ENCODE data around the gene ASCL1. TPM values are rescaled to one million over a fixed set of nuclear protein-coding genes. Genes with fewer than 3 reads are reported as not detected.

ASCL1 gene
- total RNA-seq = not detected in 2 replicates

DNA sequence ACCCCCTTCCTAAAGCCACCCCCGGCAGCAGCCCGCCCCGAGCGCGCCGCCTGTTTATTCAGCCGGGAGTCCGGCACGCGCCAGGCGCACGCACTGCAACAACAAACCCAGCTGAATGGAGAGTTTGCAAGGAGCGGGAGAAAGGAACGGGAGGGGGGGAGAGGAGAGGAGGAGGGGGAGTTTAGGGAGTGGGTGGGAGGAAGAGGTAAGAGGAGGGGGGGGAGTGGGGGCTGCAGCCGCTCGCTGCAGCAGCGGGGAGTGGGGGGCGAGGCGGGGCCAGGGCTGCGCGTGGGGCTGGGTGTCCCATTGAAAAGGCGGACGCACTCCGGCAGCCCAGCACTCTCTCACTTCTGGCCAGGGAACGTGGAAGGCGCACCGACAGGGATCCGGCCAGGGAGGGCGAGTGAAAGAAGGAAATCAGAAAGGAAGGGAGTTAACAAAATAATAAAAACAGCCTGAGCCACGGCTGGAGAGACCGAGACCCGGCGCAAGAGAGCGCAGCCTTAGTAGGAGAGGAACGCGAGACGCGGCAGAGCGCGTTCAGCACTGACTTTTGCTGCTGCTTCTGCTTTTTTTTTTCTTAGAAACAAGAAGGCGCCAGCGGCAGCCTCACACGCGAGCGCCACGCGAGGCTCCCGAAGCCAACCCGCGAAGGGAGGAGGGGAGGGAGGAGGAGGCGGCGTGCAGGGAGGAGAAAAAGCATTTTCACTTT, at the start of gene ASCL1:
Gene ASCL1 (plus strand): TSS at position 336 of the 712 bp plus-strand sequence. CDS start 571 bp downstream, outside the sequence.
- no peak for DNase-seq (ENCODE audit: extremely low read depth, low read depth, low spot score)

GRCh38 chr12:102907918-102908317, 49.6 kb upstream of the ASCL1 start:
- no peak for DNase-seq (ENCODE audit: extremely low read depth, low read depth, low spot score)

DNA sequence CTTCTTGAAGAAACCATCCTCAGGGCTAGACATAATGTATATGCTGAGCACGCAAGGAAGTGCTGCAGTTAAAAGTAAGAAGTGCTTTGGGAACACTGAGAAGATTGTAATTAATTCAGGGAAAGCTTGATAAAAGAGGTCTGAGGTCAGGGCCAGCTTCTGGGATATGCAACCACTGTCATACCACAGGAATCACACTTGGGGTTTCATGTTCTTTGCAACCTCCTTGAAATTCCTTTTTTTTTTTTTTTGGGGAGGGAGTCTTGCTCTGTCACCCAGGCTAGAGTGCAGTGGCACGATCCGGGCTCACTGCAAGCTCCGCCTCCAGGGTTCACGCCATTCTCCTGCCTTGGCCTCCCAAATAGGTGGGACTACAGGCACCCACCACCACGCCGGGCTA, 47.3 kb upstream of the ASCL1 start:
- no peak for DNase-seq (ENCODE audit: extremely low read depth, low read depth, low spot score)

- DNase-seq (ENCODE audit: extremely low read depth, low read depth, low spot score) = no peak
Measured at GRCh38 chr12:102910792-102911191, 46.7 kb upstream of the ASCL1 start.

DNA sequence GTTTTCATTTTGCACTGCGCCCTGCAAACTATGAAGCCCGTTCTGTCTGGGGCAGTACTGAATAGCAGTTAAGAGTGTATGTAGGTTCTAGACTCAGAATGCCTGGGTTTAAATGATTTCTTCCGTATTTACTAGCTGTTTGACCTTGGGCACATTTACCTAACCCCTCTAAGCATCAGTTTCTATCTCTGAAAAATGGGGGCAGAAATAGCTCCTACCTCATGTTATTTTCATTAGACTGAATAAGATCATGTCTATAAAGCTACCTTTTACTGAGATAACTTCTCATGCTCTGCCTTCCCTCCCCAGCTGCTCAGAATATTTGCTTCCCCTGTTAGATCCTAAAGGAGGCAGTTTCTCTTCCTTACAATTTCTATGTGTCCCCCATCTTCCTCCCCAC, 46.2 kb upstream of the ASCL1 start:
- DNase-seq (ENCODE audit: extremely low read depth, low read depth, low spot score) = no peak

DNA sequence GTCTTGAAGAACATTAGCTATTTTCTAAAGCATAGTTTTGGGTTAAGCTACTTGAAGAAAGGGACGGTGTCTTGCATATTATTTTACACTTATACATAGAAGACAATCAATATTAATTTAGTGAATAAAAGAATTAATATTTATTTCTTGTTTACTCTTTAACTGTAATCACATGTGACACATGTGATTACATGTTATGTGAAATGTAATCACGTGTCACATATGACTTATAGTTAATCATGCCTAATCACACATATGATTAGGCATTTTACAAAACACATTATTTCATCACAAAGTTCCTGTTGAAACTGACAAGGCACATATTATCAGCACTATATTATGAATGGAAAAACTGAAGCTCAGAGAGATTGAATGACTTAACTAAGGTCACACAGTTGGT, 45.2 kb upstream of the ASCL1 start:
- no peak for DNase-seq (ENCODE audit: extremely low read depth, low read depth, low spot score)

- DNase-seq (ENCODE audit: extremely low read depth, low read depth, low spot score) = no peak
Measured at GRCh38 chr12:102913453-102914226, 43.8 kb upstream of the ASCL1 start.

GRCh38 chr12:102916252-102917025, 41.0 kb upstream of the ASCL1 start:
- no peak for DNase-seq (ENCODE audit: extremely low read depth, low read depth, low spot score)

DNA sequence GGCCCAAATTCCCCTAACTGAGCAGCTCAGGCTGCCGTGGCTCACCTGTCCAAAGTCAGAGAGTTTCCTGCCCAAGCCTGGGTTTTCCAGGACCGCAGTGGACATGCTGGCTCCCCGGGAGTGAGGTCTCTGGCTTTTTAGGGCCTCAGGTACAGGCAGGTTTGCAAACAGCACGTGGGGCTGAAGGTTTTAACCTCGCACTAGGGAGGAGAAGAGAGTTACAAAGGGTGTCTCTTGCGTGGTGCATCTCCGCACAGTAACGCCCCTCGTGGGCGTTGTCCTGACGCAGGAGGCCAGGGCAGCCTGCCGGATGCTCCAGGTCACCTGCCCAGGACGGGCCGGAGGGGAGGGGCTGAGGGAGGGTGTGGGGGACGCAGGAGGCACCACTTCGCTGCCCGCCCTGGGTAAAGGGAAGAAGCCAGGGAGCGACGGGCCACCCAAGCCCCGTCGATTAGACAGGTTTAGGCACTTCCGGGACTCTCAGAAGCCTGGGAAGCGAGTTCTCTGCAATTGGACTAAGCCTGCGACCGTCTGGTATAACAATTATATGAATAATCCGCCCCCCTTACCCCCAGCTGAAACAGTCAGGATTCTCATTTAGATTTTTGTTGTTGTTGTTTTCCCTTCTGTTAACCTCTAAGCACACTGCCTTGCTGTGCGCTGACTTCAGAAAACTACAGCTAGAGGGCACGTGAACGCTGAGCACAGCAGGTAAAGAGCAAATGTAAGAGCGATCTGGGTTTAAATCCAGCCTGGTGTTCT, 40.3 kb upstream of the ASCL1 start, which contains the start of gene PAH:
Gene PAH (minus strand): TSS at position 219 of the 762 bp plus-strand sequence. CDS start 114 bp downstream, at position 105.
- no peak for DNase-seq (ENCODE audit: extremely low read depth, low read depth, low spot score)

GRCh38 chr12:102918840-102919239, 38.6 kb upstream of the ASCL1 start:
- no peak for DNase-seq (ENCODE audit: extremely low read depth, low read depth, low spot score)

GRCh38 chr12:102920271-102920670, 37.2 kb upstream of the ASCL1 start:
- no peak for DNase-seq (ENCODE audit: extremely low read depth, low read depth, low spot score)

- no peak for DNase-seq (ENCODE audit: extremely low read depth, low read depth, low spot score)
Measured at GRCh38 chr12:102921240-102921639, 36.2 kb upstream of the ASCL1 start.

GRCh38 chr12:102927220-102927619, 30.3 kb upstream of the ASCL1 start:
- DNase-seq (ENCODE audit: extremely low read depth, low read depth, low spot score) = no peak

DNA sequence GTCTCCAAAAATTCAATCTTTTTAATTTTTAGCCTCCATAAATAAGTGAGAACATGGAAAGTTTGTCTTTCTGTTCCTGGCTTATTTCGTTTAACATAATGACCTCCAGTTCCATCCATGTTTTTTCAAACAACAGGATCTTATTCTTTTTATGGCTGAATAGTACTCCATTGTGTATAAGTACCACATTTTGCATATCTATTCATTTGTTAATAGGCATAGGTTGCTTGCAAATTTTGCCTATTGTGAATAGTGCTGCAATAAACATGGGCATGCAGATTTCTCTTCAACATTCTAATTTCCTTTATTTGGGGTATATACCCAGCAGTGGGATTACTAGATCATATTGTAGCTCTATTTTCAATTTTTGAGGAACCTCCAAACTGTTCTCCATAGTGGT, 24.3 kb upstream of the ASCL1 start:
- no peak for DNase-seq (ENCODE audit: extremely low read depth, low read depth, low spot score)

GRCh38 chr12:102939059-102939458, 18.4 kb upstream of the ASCL1 start:
- no peak for DNase-seq (ENCODE audit: extremely low read depth, low read depth, low spot score)

DNA sequence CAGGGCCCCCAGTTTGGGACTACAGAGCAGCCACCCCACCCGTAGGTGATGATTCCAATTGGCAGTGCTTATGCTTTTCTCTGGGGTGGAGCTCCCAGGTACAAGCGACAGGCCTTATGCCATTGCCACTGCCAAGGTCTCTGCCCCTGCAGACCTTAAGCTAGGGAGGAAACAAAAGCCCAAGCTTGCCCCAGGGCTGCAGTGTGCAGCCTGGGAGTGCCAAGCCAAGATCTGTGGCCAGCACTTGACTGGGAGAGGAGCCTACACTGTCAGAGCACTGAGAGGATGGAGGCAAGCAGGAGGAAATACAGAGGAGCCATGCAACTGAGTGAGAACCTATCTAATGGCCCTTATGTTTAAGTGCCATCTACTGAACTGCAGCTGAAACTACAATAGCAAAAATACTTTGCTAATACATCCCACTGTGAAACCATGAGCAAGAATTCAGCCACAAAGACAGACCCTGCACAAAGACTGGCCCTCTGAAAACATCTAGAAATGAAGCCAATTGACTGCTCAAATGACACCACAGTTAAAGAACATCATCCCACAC, 17.7 kb upstream of the ASCL1 start:
- no peak for DNase-seq (ENCODE audit: extremely low read depth, low read depth, low spot score)

DNA sequence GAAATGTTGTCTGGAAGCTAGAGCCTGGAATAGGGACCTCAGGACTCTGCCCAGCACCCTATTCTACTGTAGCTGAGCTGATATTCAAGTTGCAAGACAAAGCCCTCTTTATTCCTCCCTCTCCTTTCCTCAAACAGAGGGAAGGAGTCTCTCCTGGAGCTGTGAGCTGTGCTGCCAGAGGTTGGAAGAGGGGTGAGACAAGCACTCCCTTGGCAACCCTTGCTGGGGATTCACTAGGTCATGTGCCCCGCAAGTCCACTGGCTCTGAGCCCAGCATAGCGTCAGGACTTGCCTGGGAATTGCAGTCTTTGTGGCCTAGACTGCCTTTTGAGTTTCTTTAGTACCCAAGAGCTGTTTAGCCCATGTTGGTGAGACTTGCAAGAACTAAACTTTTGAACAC, 11.4 kb upstream of the ASCL1 start:
- no peak for DNase-seq (ENCODE audit: extremely low read depth, low read depth, low spot score)

DNA sequence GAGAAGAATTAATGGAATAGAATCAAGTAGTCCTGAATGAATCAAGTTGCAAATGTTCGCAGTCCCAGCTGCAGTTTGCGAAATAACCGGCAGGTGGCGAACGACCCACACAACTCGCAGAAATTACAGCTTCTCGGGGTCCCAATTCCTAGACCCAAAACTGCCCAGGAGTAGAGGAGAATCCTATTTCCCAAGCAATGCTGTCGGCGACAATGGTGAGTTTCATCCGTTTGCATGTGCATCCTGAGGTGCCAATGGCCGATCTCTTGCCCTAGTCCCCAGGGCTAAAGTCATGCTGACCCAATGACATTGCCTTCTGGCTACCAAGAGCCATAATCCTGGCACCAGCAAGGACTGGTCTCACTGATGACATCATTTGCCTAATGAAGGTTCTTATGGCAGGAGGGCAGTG, 8.5 kb upstream of the ASCL1 start:
- DNase-seq (ENCODE audit: extremely low read depth, low read depth, low spot score) = no peak

GRCh38 chr12:102950107-102950949, 7.1 kb upstream of the ASCL1 start:
- no peak for DNase-seq (ENCODE audit: extremely low read depth, low read depth, low spot score)
